Kidney (tissue), 22 donors: ENCODE measurements around the gene SHE. TPM values are rescaled to one million over a fixed set of nuclear protein-coding genes. Genes with fewer than 3 reads are reported as not detected.

Experiments used
- DNase-seq, 5 donors: peaks; one replicate each; pipeline ENCODE4 v3.0.0-alpha.2; 2013 to 2020
- FAIRE-seq: peaks from 2 replicates; lab custom pipeline; 2012; peaks lifted over from hg19 to GRCh38; lab: Jason Lieb, UNC
- H3K27ac ChIP-seq, 2 donors: one replicate each; pipeline ENCODE4 v1.7.0; 2013; ENCODE audit warnings: low read depth in 2 of 2, low read length in 2 of 2, inconsistent platforms in 1 of 2
- H3K27me3 ChIP-seq: one replicate; pipeline ENCODE4 v1.7.1; 2013; ENCODE audit warnings: low read length, inconsistent platforms; ENCODE audit not compliant: control insufficient read depth, insufficient read depth
- H3K36me3 ChIP-seq, 3 donors: one replicate each; pipeline versions ENCODE4 v1.7.0 to v1.7.1; 2013; ENCODE audit warnings: low read length in 3 of 3, control low read depth in 1 of 3, inconsistent platforms in 1 of 3; ENCODE audit not compliant: insufficient read depth in 3 of 3, control insufficient read depth in 2 of 3
- H3K4me1 ChIP-seq, 3 donors: one replicate each; pipeline versions ENCODE4 v1.7.0 to v1.7.1; 2013; ENCODE audit warnings: low read length in 3 of 3, inconsistent platforms in 1 of 3, low read depth in 1 of 3; ENCODE audit not compliant: control insufficient read depth in 2 of 3, insufficient read depth in 2 of 3
- H3K4me3 ChIP-seq, 3 donors: one replicate each; pipeline versions ENCODE4 v1.7.0 to v1.8.1; 2013; ENCODE audit warnings: low read length in 3 of 3, control low read depth in 1 of 3, inconsistent platforms in 1 of 3
- H3K9ac ChIP-seq, 3 donors: one replicate each; pipeline versions ENCODE4 v1.7.0 to v1.7.1; 2013; ENCODE audit warnings: low read length in 3 of 3, control low read depth in 1 of 3, inconsistent platforms in 1 of 3
- H3K9me3 ChIP-seq, 3 donors: one replicate each; pipeline versions ENCODE4 v1.7.0 to v1.7.1; 2013; ENCODE audit warnings: low read length in 3 of 3, control low read depth in 1 of 3, inconsistent platforms in 1 of 3; ENCODE audit not compliant: control insufficient read depth in 2 of 3, insufficient read depth in 1 of 3
- CTCF ChIP-seq: IDR thresholded peaks from 3 replicates; pipeline ENCODE4 v1.5.1; 2012; ENCODE audit warnings: mild to moderate bottlenecking, moderate library complexity, borderline replicate concordance; ENCODE audit not compliant: insufficient read depth; ENCODE audit errors: extremely low read depth
- intact Hi-C: fragments of 100-400 bp; cut with DNase I; formaldehyde crosslinking; loops from one replicate; pipeline ENCODE4 v1.11.1; 2022
- long read RNA-seq, 10 donors: library from polyadenylated mRNA in 1 of 10; unstranded in 1 of 10; transcript quantifications; one replicate each; pipeline ENCODE4 v2.0.0 and lab custom pipeline, GENCODE V29; 2021 to 2026
- polyA plus RNA-seq: library from polyadenylated mRNA; stranded (reverse); fragments of 350-450 nt; fragmentation: Illumina TruSeq; extraction: RNeasy Lipid Tissue Mini Kit (QIAGEN cat#74804); gene quantifications from one replicate; pipeline ENCODE4 v1.2.3, GENCODE V29; 2014; ENCODE audit warnings: low read depth, low replicate concordance; ENCODE audit not compliant: insufficient read depth
- total RNA-seq: library from RNA; stranded (reverse); fragmentation: NEBNext Ultra II Directional; extraction: Animal tissue kit (Norgen Biotek cat#: 25700); gene quantifications from one replicate; pipeline ENCODE4 v1.2.1, GENCODE V29; 2021
- donor health status: control.
- donor health status: control.
- donor health status: control.
- donor health status: control.
- donor health status: control.
- donor health status: DM: yes; HTN: yes; CAD: no.
- donor health status: Normal renal cell carcinoma (clear cell type).

SHE gene
- total RNA-seq = 18.1 TPM
- 7.6 TPM for polyA plus RNA-seq
- long read RNA-seq, donor 1, full-length matches to known transcripts = 1 of 1 reads
- long read RNA-seq, donor 1, partial matches to known transcripts = 0 of 1 reads
- long read RNA-seq, donor 1, other reads (novel, unspliced or antisense) = 0 of 1 reads
- long read RNA-seq, donor 2, full-length matches to known transcripts = 2 of 2 reads
- long read RNA-seq, donor 2, partial matches to known transcripts = 0 of 2 reads
- long read RNA-seq, donor 2, other reads (novel, unspliced or antisense) = 0 of 2 reads
- long read RNA-seq, donor 3 = 0 reads
- long read RNA-seq, donor 4, full-length matches to known transcripts = 2 of 2 reads
- long read RNA-seq, donor 4, partial matches to known transcripts = 0 of 2 reads
- long read RNA-seq, donor 4, other reads (novel, unspliced or antisense) = 0 of 2 reads
- long read RNA-seq, donor 5, full-length matches to known transcripts = 1 of 1 reads
- long read RNA-seq, donor 5, partial matches to known transcripts = 0 of 1 reads
- long read RNA-seq, donor 5, other reads (novel, unspliced or antisense) = 0 of 1 reads
- long read RNA-seq, donor 6 = 0 reads
- long read RNA-seq, donor 7, full-length matches to known transcripts = 9 of 20 reads
- long read RNA-seq, donor 7, partial matches to known transcripts = 3 of 20 reads
- long read RNA-seq, donor 7, other reads (novel, unspliced or antisense) = 8 of 20 reads
- long read RNA-seq, donor 8 = 0 reads
- long read RNA-seq, donor 9, full-length matches to known transcripts = 1 of 1 reads
- long read RNA-seq, donor 9, partial matches to known transcripts = 0 of 1 reads
- long read RNA-seq, donor 9, other reads (novel, unspliced or antisense) = 0 of 1 reads
- long read RNA-seq, donor 10, full-length matches to known transcripts = 1 of 1 reads
- long read RNA-seq, donor 10, partial matches to known transcripts = 0 of 1 reads
- long read RNA-seq, donor 10, other reads (novel, unspliced or antisense) = 0 of 1 reads

- peak; percentile 58 to 83 (median 69) for DNase-seq
- FAIRE-seq = no peak
- H3K4me3 ChIP-seq = peak within 1 kb of the TSS; percentile 12 to 60 (median 58)
Observed at GRCh38 chr1:154502066-154502743, at the start of gene SHE, which contains the start of gene TDRD10. Gene SHE, minus strand, starts transcription at chr1:154502412. Its CDS starts 386 bp downstream, at chr1:154502026. Gene TDRD10, plus strand, starts transcription at chr1:154502219. Its CDS starts 4,685 bp downstream, at chr1:154506904.

GRCh38 chr1:154551474-154551873, 49.3 kb upstream of the SHE start:
- H3K27ac ChIP-seq = no peak overlapping the region
- no peaks in the 10 kb centered on the region for H3K27me3 ChIP-seq
- no peak for TF ChIP-seq CTCF
- no peaks in the 10 kb centered on the region for H3K9me3 ChIP-seq
- no peak overlapping the region for H3K4me3 ChIP-seq
- DNase-seq (no peak), FAIRE-seq (no peak)
- no peak overlapping the region for H3K9ac ChIP-seq
- H3K36me3 ChIP-seq = peaks cover 13 to 72% (median 54%) of the 10 kb centered on the region in 3 donors
- peaks cover 4 to 11% (median 7%) of the 10 kb centered on the region in 3 donors for H3K4me1 ChIP-seq
- intact Hi-C loops = no loop called here

More at GRCh38 chr1:154502066-154502743, at the start of gene SHE, which contains the start of gene TDRD10:
- peak within 1 kb of the TSS in 1 of 2 donors; percentile 28 for H3K27ac ChIP-seq
- no peaks in the 10 kb centered on the region for H3K9me3 ChIP-seq
- H3K36me3 ChIP-seq = no peaks in the 10 kb centered on the region
- H3K27me3 ChIP-seq = peaks cover 29% of the 10 kb centered on the region
- H3K4me1 ChIP-seq = no peaks in the 10 kb centered on the region
- no peak for TF ChIP-seq CTCF
- H3K9ac ChIP-seq = peak within 1 kb of the TSS in 1 of 3 donors; percentile 29
- intact Hi-C loops = no loop called here

GRCh38 chr1:154550657-154551056, 48.4 kb upstream of the SHE start:
- Histone ChIP-seq H3K27ac (no peak overlapping the region), H3K36me3 (peaks cover 13 to 67% (median 54%) of the 10 kb centered on the region in 3 donors), H3K9me3 (no peaks in the 10 kb centered on the region), H3K9ac (no peak overlapping the region), H3K27me3 (no peaks in the 10 kb centered on the region), H3K4me3 (no peak overlapping the region), H3K4me1 (peaks cover 0 to 10% (median 5%) of the 10 kb centered on the region in 3 donors)
- no peak for FAIRE-seq
- TF ChIP-seq CTCF = no peak
- intact Hi-C loops = no loop called here
- DNase-seq = no peak
